RWPE2 (cell line): ENCODE data around the gene WASF3.

Source experiments
- ATAC-seq: fragments of 200-7000 bp; cut with Tn5 transposase; 3 replicates; pipeline ENCODE4 v1.9.1; 2021; ENCODE audit warnings: low read depth
- DNase-seq: peaks from one replicate; pipeline ENCODE4 v3.0.0-alpha.2; 2020; ENCODE audit warnings: low spot score
- H3K27ac ChIP-seq: fragments of 450-650 bp; 2 replicates; pipeline ENCODE4 v1.5.1; 2017; ENCODE audit warnings: mild to moderate bottlenecking; ENCODE audit not compliant: poor library complexity, severe bottlenecking
- H3K27me3 ChIP-seq: fragments of 250-450 bp; sonication (Bioruptor Pico); 2 replicates; pipeline ENCODE4 v1.5.1; 2021; ENCODE audit warnings: mild to moderate bottlenecking, moderate library complexity; ENCODE audit not compliant: insufficient read depth, poor library complexity, severe bottlenecking
- H3K36me3 ChIP-seq: fragments of 250-450 bp; sonication (Bioruptor Pico); 2 replicates; pipeline ENCODE4 v1.5.1; 2020; ENCODE audit warnings: low read depth, mild to moderate bottlenecking, moderate library complexity
- H3K4me1 ChIP-seq: fragments of 250-450 bp; sonication (Bioruptor Pico); 2 replicates; pipeline ENCODE4 v1.5.1; 2021; ENCODE audit warnings: mild to moderate bottlenecking, moderate library complexity; ENCODE audit not compliant: insufficient read depth, poor library complexity, severe bottlenecking
- H3K4me3 ChIP-seq: fragments of 250-450 bp; sonication (Bioruptor Pico); 2 replicates; pipeline ENCODE4 v1.5.1; 2021; ENCODE audit warnings: mild to moderate bottlenecking, moderate library complexity; ENCODE audit not compliant: severe bottlenecking
- H3K9me3 ChIP-seq: fragments of 250-450 bp; sonication (Bioruptor Pico); 2 replicates; pipeline ENCODE4 v1.5.1; 2021; ENCODE audit warnings: mild to moderate bottlenecking, moderate library complexity; ENCODE audit not compliant: severe bottlenecking
- TF ChIP-seq, protein P1 (sequence below): fragments of 450-650 bp; IDR thresholded peaks from one replicate; pipeline ENCODE4 v1.5.1; 2017; ENCODE audit warnings: mild to moderate bottlenecking, moderate library complexity; ENCODE audit not compliant: poor library complexity, severe bottlenecking

WASF3 gene

DNA sequence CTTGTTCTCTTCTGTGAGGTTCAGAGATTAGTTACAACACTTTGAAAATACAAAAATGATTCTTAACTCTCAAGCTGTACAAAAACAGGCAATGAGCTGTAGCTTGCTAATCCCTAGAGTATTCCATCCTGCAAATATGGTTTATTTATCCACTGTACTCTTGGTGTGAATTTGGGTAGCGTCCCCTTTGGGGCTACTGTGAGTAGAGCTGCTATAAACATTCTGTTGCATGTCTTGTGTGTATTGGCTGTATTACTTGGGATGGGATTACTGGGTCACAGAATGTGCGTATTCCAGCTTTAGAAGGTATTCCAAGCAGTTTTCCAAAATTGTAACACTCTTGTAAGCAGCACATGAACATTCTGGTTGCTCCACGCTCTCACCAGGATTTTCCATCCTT lies 169.6 kb downstream of the WASF3 start:
- Histone ChIP-seq H3K36me3 (no peaks in the 10 kb centered on the region), H3K4me3 (no peak overlapping the region), H3K4me1 (no peaks in the 10 kb centered on the region), H3K27me3 (no peaks in the 10 kb centered on the region), H3K9me3 (no peaks in the 10 kb centered on the region), H3K27ac (no peak overlapping the region)
- no peak for DNase-seq
- no peak for ATAC-seq
- TF ChIP-seq, protein P1, sequence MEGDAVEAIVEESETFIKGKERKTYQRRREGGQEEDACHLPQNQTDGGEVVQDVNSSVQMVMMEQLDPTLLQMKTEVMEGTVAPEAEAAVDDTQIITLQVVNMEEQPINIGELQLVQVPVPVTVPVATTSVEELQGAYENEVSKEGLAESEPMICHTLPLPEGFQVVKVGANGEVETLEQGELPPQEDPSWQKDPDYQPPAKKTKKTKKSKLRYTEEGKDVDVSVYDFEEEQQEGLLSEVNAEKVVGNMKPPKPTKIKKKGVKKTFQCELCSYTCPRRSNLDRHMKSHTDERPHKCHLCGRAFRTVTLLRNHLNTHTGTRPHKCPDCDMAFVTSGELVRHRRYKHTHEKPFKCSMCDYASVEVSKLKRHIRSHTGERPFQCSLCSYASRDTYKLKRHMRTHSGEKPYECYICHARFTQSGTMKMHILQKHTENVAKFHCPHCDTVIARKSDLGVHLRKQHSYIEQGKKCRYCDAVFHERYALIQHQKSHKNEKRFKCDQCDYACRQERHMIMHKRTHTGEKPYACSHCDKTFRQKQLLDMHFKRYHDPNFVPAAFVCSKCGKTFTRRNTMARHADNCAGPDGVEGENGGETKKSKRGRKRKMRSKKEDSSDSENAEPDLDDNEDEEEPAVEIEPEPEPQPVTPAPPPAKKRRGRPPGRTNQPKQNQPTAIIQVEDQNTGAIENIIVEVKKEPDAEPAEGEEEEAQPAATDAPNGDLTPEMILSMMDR: no peak

DNA sequence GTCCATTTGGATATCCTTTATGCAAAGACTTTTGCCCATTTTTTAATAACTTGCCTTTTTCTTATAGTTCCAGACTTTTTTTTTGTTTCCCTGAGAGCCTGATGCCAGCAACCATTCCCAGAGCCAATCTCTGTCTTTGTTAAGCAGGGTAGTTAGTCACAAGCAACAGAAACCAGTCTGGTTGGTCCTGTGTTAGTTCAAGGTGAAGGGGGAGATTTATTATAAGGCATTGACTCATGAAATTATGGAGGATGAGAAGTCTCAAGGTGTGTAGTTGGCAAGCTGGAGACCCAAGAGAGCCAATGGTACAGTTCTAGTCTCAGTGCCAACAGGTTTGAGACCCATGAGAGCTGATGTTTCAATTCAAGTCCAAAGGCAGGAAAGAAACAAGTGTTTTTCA lies 170.2 kb downstream of the WASF3 start:
- ATAC-seq (no peak), DNase-seq (no peak)
- no peaks in the 10 kb centered on the region for H3K27me3 ChIP-seq
- H3K36me3 ChIP-seq: no peaks in the 10 kb centered on the region
- no peaks in the 10 kb centered on the region for H3K9me3 ChIP-seq
- no peak overlapping the region for H3K27ac ChIP-seq
- H3K4me1 ChIP-seq: no peaks in the 10 kb centered on the region
- TF ChIP-seq, protein P1: no peak
- no peak overlapping the region for H3K4me3 ChIP-seq

DNA sequence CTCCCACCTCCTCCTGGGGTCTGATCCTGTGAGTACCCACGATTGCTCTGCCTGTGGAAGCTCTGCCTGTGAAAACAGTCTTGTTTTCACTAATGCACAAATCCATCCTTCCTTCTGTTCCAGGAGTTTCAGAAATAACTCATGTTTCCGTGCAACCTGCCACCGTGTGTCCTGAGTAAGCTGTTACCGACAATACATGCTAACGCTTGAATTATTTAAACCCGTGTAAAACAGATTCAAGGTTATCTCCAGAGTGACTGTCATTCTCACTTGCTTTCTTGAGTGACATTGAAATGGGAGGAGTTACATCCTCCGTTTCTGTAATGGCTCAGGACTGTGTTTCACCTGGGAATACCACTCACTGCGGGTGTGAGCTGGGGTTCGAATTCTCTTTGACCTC lies 178.2 kb downstream of the WASF3 start:
- no peak for ATAC-seq
- H3K9me3 ChIP-seq: no peaks in the 10 kb centered on the region
- peaks cover 4% of the 10 kb centered on the region for H3K27me3 ChIP-seq
- no peaks in the 10 kb centered on the region for H3K36me3 ChIP-seq
- H3K4me1 ChIP-seq: no peaks in the 10 kb centered on the region
- TF ChIP-seq, protein P1: no peak
- no peak for DNase-seq
- no peak overlapping the region for H3K4me3 ChIP-seq
- no peak overlapping the region for H3K27ac ChIP-seq
